ENCODE results near the gene SOX15. TPM values are rescaled to one million over a fixed set of nuclear protein-coding genes. Genes with fewer than 3 reads are reported as not detected.
A peak's percentile ranks its signal among the peaks of the same experiment; 100 is the strongest.

SOX15 gene
- total and polyA plus RNA-seq, 10 of the 15 experiments (the other 5 are each of a cell fraction or from before 2014, with no cell fraction given): 0.06 to 0.53 (median 0.16) TPM; not detected in 2

- TF ChIP-seq POLR2AphosphoS2 (IDR thresholded peaks at IDR 0.05; ENCODE audit: low read depth, low read length) (no peak; the same call in 1 of the 2 replicates), SMARCA5 (IDR thresholded peaks at IDR 0.05) (no peak), MYC (IDR thresholded peaks at IDR 0.05; ENCODE audit: insufficient read depth, insufficient read length, insufficient replicate concordance, low read length, severe bottlenecking) (peak; percentile 86), CBX5 (IDR thresholded peaks at IDR 0.05; ENCODE audit: low read depth) (no peak), SIN3A (IDR thresholded peaks at IDR 0.05; ENCODE audit: low read depth, low read length) (peak; percentile 72; the same call in 1 of the 2 replicates), ZNF274 (IDR thresholded peaks at IDR 0.05; ENCODE audit: insufficient read depth, insufficient read length) (no peak), BHLHE40 (IDR thresholded peaks at IDR 0.05; ENCODE audit: borderline replicate concordance in 1 of 2, low read depth in 2 of 2, low read length in 1 of 2) (peak; percentile 41 to 70; a peak in 3 of 4 replicates), REST (IDR thresholded peaks at IDR 0.05; ENCODE audit: low read depth, low read length) (no peak), TARDBP (IDR thresholded peaks at IDR 0.05; ENCODE audit: borderline replicate concordance) (no peak; the same call in 1 of the 2 replicates), CHD1 (IDR thresholded peaks at IDR 0.05; ENCODE audit: low read depth, low read length) (0 out of 2 replicates have a peak, but pooled peaks have one; percentile 32), HDGF (IDR thresholded peaks at IDR 0.05) (peak; percentile 63), TBL1XR1 (IDR thresholded peaks at IDR 0.05; ENCODE audit: low read depth, low read length) (0 out of 2 replicates have a peak, but pooled peaks have one; percentile 2)
Observed at GRCh38 chr17:7573324-7574080, 16.4 kb downstream of the SOX15 start (continued).
